Endothelial cell of umbilical vein (primary cell): ENCODE results near the gene FRMD4A. TPM values are rescaled to one million over a fixed set of nuclear protein-coding genes. Genes with fewer than 3 reads are reported as not detected.

Experiments
- BruUV-seq: library from RNA; stranded (reverse); fragments of 400-500 nt; replicated peaks from 2 replicates; lab custom pipeline; 2021; lab: Mats Ljungman, UMichigan
- CTCF ChIA-PET: fragments of 300-600, 350-600 bp; sonication (Branson Sonifier 250); formaldehyde crosslinking; loops from one replicate; lab custom pipeline; 2021; ENCODE audit warnings: antibody characterized with exemption, inconsistent platforms; lab: Charles Lee
- POLR2A ChIA-PET: fragments of 300-600, 350-600 bp; sonication (Branson Sonifier 250); formaldehyde crosslinking; loops from one replicate; lab custom pipeline; 2021; ENCODE audit warnings: antibody characterized with exemption, inconsistent platforms; lab: Charles Lee
- DNase-seq: peaks from one replicate; pipeline ENCODE4 v3.0.0-alpha.2; 2011; ENCODE audit warnings: low read depth, low spot score
- FAIRE-seq: peaks from 2 replicates; lab custom pipeline; 2011; peaks lifted over from hg19 to GRCh38; lab: Jason Lieb, UNC
- H2AFZ ChIP-seq: 2 replicates; pipeline ENCODE4 v1.6.0; 2012; ENCODE audit warnings: low read depth, low read length, control low read depth, inconsistent platforms
- H3K27ac ChIP-seq: 2 replicates; pipeline ENCODE4 v1.5.1; 2011; ENCODE audit warnings: low read depth, mild to moderate bottlenecking, control low read depth, low read length, moderate library complexity; ENCODE audit not compliant: insufficient read depth
- H3K27me3 ChIP-seq, 2 experiments: 2 replicates each; pipeline versions ENCODE4 v1.6.0 to v1.6.1; 2011; ENCODE audit warnings: low read length in 2 of 2, mixed read lengths in 1 of 2; ENCODE audit not compliant: control insufficient read depth in 2 of 2, insufficient read depth in 2 of 2
- H3K36me3 ChIP-seq, 2 experiments: 2 replicates in 1 of 2; 3 replicates in 1 of 2; pipeline ENCODE4 v1.5.1; 2011; ENCODE audit warnings: low read length in 2 of 2, mild to moderate bottlenecking in 1 of 2, moderate library complexity in 1 of 2; ENCODE audit not compliant: control insufficient read depth in 2 of 2, insufficient read depth in 2 of 2; ENCODE audit errors: extremely low read depth in 1 of 2
- H3K4me1 ChIP-seq: 3 replicates; pipeline ENCODE4 v1.5.1; 2011; ENCODE audit warnings: mild to moderate bottlenecking, low read length; ENCODE audit not compliant: control insufficient read depth, insufficient read depth; ENCODE audit errors: extremely low read depth
- H3K4me2 ChIP-seq: 2 replicates; pipeline ENCODE4 v1.6.1; 2011; ENCODE audit warnings: low read length, control low read depth, mixed read lengths; ENCODE audit not compliant: insufficient read depth
- H3K4me3 ChIP-seq, 3 experiments: fragments of 200-600 bp in 1 of 3; sonication (generic), shearing (Covaris generic) in 1 of 3; replicated peaks in 1 of 3; 2 replicates each; pipeline ENCODE4 v1.5.1; 2011 to 2016; ENCODE audit warnings: control low read depth in 3 of 3, low read length in 3 of 3, mild to moderate bottlenecking in 2 of 3, inconsistent platforms in 1 of 3, low read depth in 1 of 3, moderate library complexity in 1 of 3; ENCODE audit not compliant: insufficient read depth in 1 of 3
- H3K79me2 ChIP-seq: 2 replicates; pipeline ENCODE4 v1.6.0; 2012; ENCODE audit warnings: low read length, inconsistent platforms; ENCODE audit not compliant: control insufficient read depth, insufficient read depth
- H3K9ac ChIP-seq: replicated peaks from 2 replicates; pipeline ENCODE3; 2011; ENCODE audit warnings: low read length, control low read depth; ENCODE audit not compliant: insufficient read depth; ENCODE audit errors: extremely low read depth
- H3K9me1 ChIP-seq: replicated peaks from 3 replicates; pipeline ENCODE4 v1.6.0; 2011; ENCODE audit warnings: mild to moderate bottlenecking, low read length; ENCODE audit not compliant: control insufficient read depth, insufficient read depth; ENCODE audit errors: extremely low read depth
- H3K9me3 ChIP-seq: replicated peaks from 2 replicates; pipeline ENCODE4 v1.5.1; 2012; ENCODE audit warnings: low read length, inconsistent platforms; ENCODE audit not compliant: control insufficient read depth, insufficient read depth
- H4K20me1 ChIP-seq: replicated peaks from 2 replicates; pipeline ENCODE3; 2011; ENCODE audit warnings: mild to moderate bottlenecking, low read length; ENCODE audit not compliant: control insufficient read depth, insufficient read depth; ENCODE audit errors: extremely low read depth
- CTCF ChIP-seq, 2 donors: IDR thresholded peaks; 1 replicate in 1 of 2; 2 replicates in 1 of 2; pipeline ENCODE4 v1.5.1; 2011; ENCODE audit warnings: low read length in 2 of 2, mild to moderate bottlenecking in 2 of 2, moderate library complexity in 2 of 2, control low read depth in 1 of 2, inconsistent platforms in 1 of 2, low read depth in 1 of 2; ENCODE audit not compliant: insufficient read depth in 1 of 2; ENCODE audit errors: extremely low read depth in 1 of 2
- EZH2 ChIP-seq: IDR thresholded peaks from 2 replicates; pipeline ENCODE4 v1.6.1; 2012; ENCODE audit warnings: borderline replicate concordance, low read depth, mild to moderate bottlenecking, moderate library complexity, low read length, inconsistent platforms; ENCODE audit not compliant: severe bottlenecking
- FOS ChIP-seq: IDR thresholded peaks from 2 replicates; pipeline ENCODE4 v1.6.1; 2011; ENCODE audit warnings: mild to moderate bottlenecking, low read length, moderate library complexity, borderline replicate concordance; ENCODE audit not compliant: insufficient read depth
- GATA2 ChIP-seq: IDR thresholded peaks from 2 replicates; pipeline ENCODE4 v1.7.0; 2011; ENCODE audit warnings: low read depth, mild to moderate bottlenecking, moderate library complexity, mixed read lengths, low read length; ENCODE audit not compliant: insufficient read length, insufficient read depth
- JUN ChIP-seq: IDR thresholded peaks from 2 replicates; pipeline ENCODE4 v1.6.1; 2011; ENCODE audit warnings: borderline replicate concordance, low read depth; ENCODE audit not compliant: insufficient read length, insufficient read depth
- MYC ChIP-seq: IDR thresholded peaks from one replicate; pipeline ENCODE4 v1.6.1; 2011; ENCODE audit warnings: mild to moderate bottlenecking, low read depth, low read length
- POLR2A ChIP-seq: IDR thresholded peaks from 2 replicates; pipeline ENCODE4 v1.6.1; 2012; ENCODE audit warnings: low read depth, mild to moderate bottlenecking, control low read depth, low read length
- POLR2AphosphoS5 ChIP-seq: IDR thresholded peaks from 2 replicates; pipeline ENCODE4 v1.6.1; 2012; ENCODE audit warnings: low read depth, mild to moderate bottlenecking, control low read depth, low read length, moderate library complexity; ENCODE audit not compliant: insufficient read depth
- dilution Hi-C: fragments of 300-500 bp; cut with MboI; formaldehyde crosslinking; loops from one replicate; pipeline ENCODE4 v1.15.0; 2019; ENCODE audit warnings: low sequenced_read_pairs; ENCODE audit not compliant: extremely low pct_ligation_motif_present
- intact Hi-C: fragments of 100-400 bp; cut with micrococcal nuclease; formaldehyde crosslinking; loops from one replicate; pipeline ENCODE4 v1.10.0; 2022
- polyA plus RNA-seq, 4 experiments: library from polyadenylated mRNA; depleted of rRNA in 3 of 4; stranded (reverse) in 3 of 4; unstranded in 1 of 4; fragments of >200 nt; gene quantifications; 2 replicates each; pipeline versions ENCODE4 v1.2.1 to v1.2.3, GENCODE V29; 2011 to 2012; ENCODE audit warnings: missing spikeins in 1 of 4
- total RNA-seq: library from RNA; stranded (reverse); gene quantifications from 2 replicates; pipeline ENCODE4 v1.2.3, GENCODE V29; 2021
- TF ChIP-seq, protein P1 (sequence below): IDR thresholded peaks from 2 replicates; pipeline ENCODE4 v1.6.1; 2011; ENCODE audit not compliant: insufficient read depth, insufficient read length

The FRMD4A gene
- total and polyA plus RNA-seq, 2 donors (not counting 3 experiments of a cell fraction or from before 2014, with no cell fraction given), result 123 to 148 TPM

DNA sequence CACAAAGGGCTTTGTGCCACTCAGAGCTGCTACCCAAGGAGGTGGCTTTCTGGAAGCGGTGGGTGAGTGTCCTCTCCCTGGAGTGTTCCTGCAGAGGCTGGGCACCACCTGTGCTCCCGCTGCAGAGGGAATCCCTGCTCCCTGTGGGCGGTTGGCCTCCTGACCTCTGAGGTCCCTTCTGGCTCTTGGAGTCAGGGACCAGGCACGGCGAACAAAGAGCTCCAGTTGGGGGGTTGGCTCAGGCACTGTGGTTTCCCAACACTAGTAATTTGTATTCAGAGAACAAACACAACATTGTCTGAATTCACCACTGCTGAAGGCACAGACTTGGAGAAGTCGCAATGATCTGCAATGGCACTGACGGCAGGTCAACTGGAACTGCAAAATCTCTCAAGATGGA lies 415.0 kb downstream of the FRMD4A start:
- CTCF ChIA-PET, result interaction anchor here (2.2 to 3.5 kb wide), 2 partner anchors 12 to 17 kb away, joined by 6 to 15 read pairs; no protein-coding TSS in a partner anchor
- Histone ChIP-seq H3K79me2 (no peaks in the 10 kb centered on the region), H3K4me1 (no peaks in the 10 kb centered on the region), H3K9me1 (no peaks in the 10 kb centered on the region), H3K4me2 (no peak overlapping the region), H3K27ac (no peak overlapping the region), H3K9ac (no peak overlapping the region), H3K4me3 (no peak overlapping the region), H4K20me1 (no peaks in the 10 kb centered on the region), H3K27me3 (no peaks in the 10 kb centered on the region), H3K9me3 (no peaks in the 10 kb centered on the region), H2AFZ (no peak overlapping the region), H3K36me3 (no peaks in the 10 kb centered on the region)
- POLR2A ChIA-PET, result interaction anchor here (0.6 kb wide), 1 partner anchor 1067 kb away, joined by 4 read pairs; no protein-coding TSS in a partner anchor
- FAIRE-seq (no peak), DNase-seq (no peak)
- BruUV-seq, result no TSS peak
- dilution Hi-C loops (no loop called here), intact Hi-C loops (no loop called here)
- TF ChIP-seq, protein P1, sequence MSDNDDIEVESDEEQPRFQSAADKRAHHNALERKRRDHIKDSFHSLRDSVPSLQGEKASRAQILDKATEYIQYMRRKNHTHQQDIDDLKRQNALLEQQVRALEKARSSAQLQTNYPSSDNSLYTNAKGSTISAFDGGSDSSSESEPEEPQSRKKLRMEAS, result no peak
- TF ChIP-seq JUN (no peak), FOS (no peak), GATA2 (no peak), EZH2 (no peak), POLR2A (no peak), POLR2AphosphoS5 (no peak), CTCF (IDR thresholded peaks at IDR 0.05; ENCODE audit: extremely low read depth in 1 of 2, insufficient read depth in 1 of 2, low read depth in 1 of 2, low read length in 2 of 2) (no peak), MYC (no peak)
